HepG2 (cell line): ENCODE data around the gene PLEKHO1.

Source experiments
- CTCF ChIP-seq: sonication (generic); formaldehyde crosslinking; IDR thresholded peaks from 2 replicates; pipeline ENCODE4 v1.5.0; 2020; ENCODE audit warnings: mild to moderate bottlenecking, missing genetic modification reagents, moderate library complexity
- MAX ChIP-seq: IDR thresholded peaks from 2 replicates; pipeline ENCODE4 v1.6.1; 2012; ENCODE audit warnings: inconsistent platforms
- SMC3 ChIP-seq: IDR thresholded peaks from 2 replicates; pipeline ENCODE4 v1.6.1; 2011; ENCODE audit warnings: low read length, improper control_type of control experiment
- ZFP1 ChIP-seq: IDR thresholded peaks from 2 replicates; pipeline ENCODE4 v1.6.1; 2016
- ZNF274 ChIP-seq: sonication (generic); formaldehyde crosslinking; IDR thresholded peaks from 2 replicates; pipeline ENCODE4 v1.5.1; 2020; ENCODE audit warnings: mild to moderate bottlenecking, missing genetic modification reagents
- ZNF331 ChIP-seq: sonication (generic); formaldehyde crosslinking; IDR thresholded peaks from 2 replicates; pipeline ENCODE4 v1.4.0; 2020; ENCODE audit warnings: missing genetic modification reagents

DNA sequence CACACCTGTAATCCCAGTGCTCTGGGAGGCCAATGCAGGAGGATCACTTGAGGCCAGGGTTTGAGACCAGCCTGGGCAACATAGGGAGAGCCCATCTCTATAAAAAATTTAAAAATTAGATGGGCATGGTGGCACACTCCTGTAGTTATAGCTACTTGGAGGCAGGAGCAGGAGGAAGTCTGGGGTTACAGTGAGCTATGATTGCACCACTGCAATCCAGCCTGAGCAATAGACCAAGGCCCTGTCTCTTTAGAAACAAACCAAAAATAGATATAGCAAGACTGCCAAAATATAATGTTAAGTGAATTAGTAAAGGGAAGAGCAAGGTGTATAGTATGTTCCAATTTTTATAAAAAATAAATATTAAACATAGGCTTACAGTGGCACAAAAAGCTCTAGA is 28.8 kb downstream of the PLEKHO1 start:
- TF ChIP-seq CTCF (no peak), MAX (no peak), ZFP1 (CRISPR knock-in tag) (no peak), ZNF274 (CRISPR knock-in tag) (no peak), ZNF331 (CRISPR knock-in tag) (no peak), SMC3 (no peak)
